PC-9 (cell line): ENCODE data around the gene RPS24. TPM values are rescaled to one million over a fixed set of nuclear protein-coding genes. Genes with fewer than 3 reads are reported as not detected.
A peak's percentile ranks its signal among the peaks of the same experiment; 100 is the strongest.

Experiments
- BruUV-seq: library from RNA; stranded (reverse); fragments of 400-500 nt; replicated peaks from 2 replicates; lab custom pipeline; 2021; lab: Mats Ljungman, UMichigan
- CTCF ChIA-PET: fragments of 300-600 bp; sonication (Branson Sonifier 250); formaldehyde crosslinking; loops from one replicate; lab custom pipeline; 2022; ENCODE audit warnings: antibody characterized with exemption; lab: Charles Lee
- POLR2A ChIA-PET: fragments of 300-600 bp; sonication (Branson Sonifier 250); formaldehyde crosslinking; loops from one replicate; lab custom pipeline; 2022; ENCODE audit warnings: antibody characterized with exemption; ENCODE audit not compliant: unreplicated experiment; lab: Charles Lee
- DNase-seq, 2 experiments: peaks; one replicate each; pipeline versions ENCODE4 v3.0.0 to v3.0.0-alpha.2; 2015 to 2022; ENCODE audit warnings: mixed read lengths in 1 of 2
- H2AFZ ChIP-seq: fragments of 200-600 bp; sonication (generic); 2 replicates; pipeline ENCODE4 v1.8.1; 2017; ENCODE audit warnings: antibody characterized with exemption
- H3F3A ChIP-seq: fragments of 200-600 bp; sonication (generic); 2 replicates; pipeline ENCODE4 v1.8.1; 2017; ENCODE audit warnings: antibody characterized with exemption, mild to moderate bottlenecking, low read depth; ENCODE audit not compliant: insufficient read depth
- H3K27ac ChIP-seq: fragments of 200-600 bp; sonication (generic); 2 replicates; pipeline ENCODE4 v1.6.1; 2016; ENCODE audit warnings: mixed run types
- H3K27me3 ChIP-seq: fragments of 200-600 bp; sonication (generic); 2 replicates; pipeline ENCODE4 v1.6.1; 2016; ENCODE audit warnings: low read depth, mixed run types; ENCODE audit not compliant: insufficient read depth
- H3K36me3 ChIP-seq: fragments of 200-600 bp; sonication (generic); 2 replicates; pipeline ENCODE4 v1.6.1; 2016; ENCODE audit warnings: low read depth, mixed run types
- H3K4me1 ChIP-seq: fragments of 200-600 bp; sonication (generic); replicated peaks from 2 replicates; pipeline ENCODE4 v1.6.1; 2016; ENCODE audit warnings: mixed run types; ENCODE audit not compliant: insufficient read depth
- H3K4me2 ChIP-seq: fragments of 200-600 bp; sonication (generic); 2 replicates; pipeline ENCODE4 v1.6.1; 2017; ENCODE audit warnings: mixed run types
- H3K4me3 ChIP-seq: fragments of 200-600 bp; sonication (generic); 2 replicates; pipeline ENCODE4 v1.6.1; 2016; ENCODE audit warnings: mixed run types
- H3K79me2 ChIP-seq: fragments of 200-600 bp; sonication (generic); 2 replicates; pipeline ENCODE4 v1.6.1; 2017; ENCODE audit warnings: low read depth, mixed run types
- H3K9me2 ChIP-seq: fragments of 200-600 bp; sonication (generic); 2 replicates; pipeline ENCODE4 v1.8.1; 2017; ENCODE audit warnings: mild to moderate bottlenecking; ENCODE audit not compliant: insufficient read depth
- H3K9me3 ChIP-seq: fragments of 200-600 bp; sonication (generic); 2 replicates; pipeline ENCODE4 v1.8.1; 2016; ENCODE audit warnings: low read depth; ENCODE audit not compliant: insufficient read depth
- H4K20me1 ChIP-seq: fragments of 200-600 bp; sonication (generic); 2 replicates; pipeline ENCODE4 v1.8.1; 2017; ENCODE audit not compliant: insufficient read depth
- CTCF ChIP-seq: fragments of 200-600 bp; sonication (generic); conservative IDR thresholded peaks from 2 replicates; pipeline ENCODE4 v1.6.1; 2017; ENCODE audit warnings: mixed run types, antibody characterized with exemption, mild to moderate bottlenecking, moderate library complexity
- EZH2 ChIP-seq: fragments of 200-600 bp; sonication (generic); IDR thresholded peaks from 2 replicates; pipeline ENCODE4 v1.8.0; 2017; ENCODE audit warnings: antibody characterized with exemption, low read depth
- intact Hi-C: fragments of 100-400 bp; cut with micrococcal nuclease; formaldehyde crosslinking; loops from one replicate; pipeline ENCODE4 v1.10.0; 2022; ENCODE audit not compliant: unreplicated experiment
- total RNA-seq: library from RNA; stranded (reverse); gene quantifications from 2 replicates; pipeline ENCODE4 v1.2.3, GENCODE V29; 2021

The RPS24 gene
- total RNA-seq, 1 experiment from 2014 or later: 2,068 TPM

GRCh38 chr10:78028438-78029268, 5.0 kb upstream of the RPS24 start:
- H2AFZ ChIP-seq: peak overlapping the region; percentile 98
- POLR2A ChIA-PET: no interaction called here

GRCh38 chr10:78029269-78030226, 4.1 kb upstream of the RPS24 start, which contains the start of gene POLR3A:
TSS of gene POLR3A (minus strand) at chr10:78029515. CDS start at chr10:78029407, 108 bp downstream.
- Histone ChIP-seq H3K27ac (peak within 1 kb of the TSS; percentile 28), H3K27me3 (no peaks in the 10 kb centered on the region), H4K20me1 (peaks cover 5% of the 10 kb centered on the region), H3F3A (peaks cover 24% of the 10 kb centered on the region), H3K9me3 (no peaks in the 10 kb centered on the region), H3K36me3 (peaks cover 18% of the 10 kb centered on the region), H3K4me1 (peaks cover 38% of the 10 kb centered on the region), H3K79me2 (peaks cover 41% of the 10 kb centered on the region), H3K9me2 (no peaks in the 10 kb centered on the region), H3K4me2 (peak within 1 kb of the TSS; percentile 86), H2AFZ (peak within 1 kb of the TSS; percentile 98), H3K4me3 (peak within 1 kb of the TSS; percentile 74)
- TF ChIP-seq EZH2 (no peak), CTCF (peak; percentile 87)
- DNase-seq: peak; percentile 93 to 96
- BruUV-seq: no TSS peak
- CTCF ChIA-PET: interaction anchor here (0.5 to 1.0 kb wide), 4 partner anchors 104 to 314 kb away, joined by 3 to 12 read pairs (median 6); no protein-coding TSS in a partner anchor
- POLR2A ChIA-PET: interaction anchor here (0.6 kb wide), 1 partner anchor 193 kb away, joined by 4 read pairs; no protein-coding TSS in a partner anchor
- intact Hi-C loops: loop anchor here (1.0 to 10.0 kb wide), 5 partner anchors 117 to 1168 kb away; no protein-coding TSS in a partner anchor

More at GRCh38 chr10:78028438-78029268, 5.0 kb upstream of the RPS24 start:
- H3K4me2 ChIP-seq: peak overlapping the region; percentile 86
- peak in 1 of 2 experiments; percentile 53 for DNase-seq
- no peaks in the 10 kb centered on the region for H3K9me3 ChIP-seq
- no peak for TF ChIP-seq EZH2
- no peak for TF ChIP-seq CTCF
- H3F3A ChIP-seq: peaks cover 19% of the 10 kb centered on the region
- H3K9me2 ChIP-seq: no peaks in the 10 kb centered on the region
- H4K20me1 ChIP-seq: peaks cover 4% of the 10 kb centered on the region
- H3K36me3 ChIP-seq: peaks cover 23% of the 10 kb centered on the region
- intact Hi-C loops: loop anchor here (1.0 to 10.0 kb wide), 5 partner anchors 116 to 1169 kb away; no protein-coding TSS in a partner anchor
- H3K79me2 ChIP-seq: peaks cover 32% of the 10 kb centered on the region
- CTCF ChIA-PET: interaction anchor here (0.6 to 0.9 kb wide), 3 partner anchors 11 to 1170 kb away, joined by 3 to 5 read pairs (median 3); no protein-coding TSS in a partner anchor
- H3K27me3 ChIP-seq: no peaks in the 10 kb centered on the region
- H3K27ac ChIP-seq: peak overlapping the region; percentile 7; the same call in 1 of the 2 replicates
- peak overlapping the region; percentile 74 for H3K4me3 ChIP-seq
- BruUV-seq: TSS peak; percentile 44
- H3K4me1 ChIP-seq: peaks cover 38% of the 10 kb centered on the region

- Histone ChIP-seq H3K27me3 (no peaks in the 10 kb centered on the region), H2AFZ (peak overlapping the region; percentile 86), H3K4me3 (peak overlapping the region; percentile 86), H3K27ac (peak overlapping the region; percentile 49), H3F3A (peaks cover 57% of the 10 kb centered on the region), H3K4me2 (peak overlapping the region; percentile 82), H3K9me2 (no peaks in the 10 kb centered on the region), H3K36me3 (peaks cover 40% of the 10 kb centered on the region), H3K9me3 (no peaks in the 10 kb centered on the region), H4K20me1 (peaks cover 39% of the 10 kb centered on the region), H3K79me2 (peaks cover 57% of the 10 kb centered on the region), H3K4me1 (peaks cover 46% of the 10 kb centered on the region)
- DNase-seq: no peak
- TF ChIP-seq CTCF: no peak
- TF ChIP-seq EZH2: no peak
- ChIA-PET CTCF (no interaction called here), POLR2A (no interaction called here)
- BruUV-seq: no TSS peak
- intact Hi-C loops: no loop called here
Measured at GRCh38 chr10:78033387-78033636, 351 bp upstream of the RPS24 start.
